HCT116 (cell line): Measurements from ENCODE around the gene RBBP8NL. TPM values are rescaled to one million over a fixed set of nuclear protein-coding genes. Genes with fewer than 3 reads are reported as not detected.

ENCODE experiments used
- ATAC-seq: fragments of 200-7000 bp; cut with Tn5 transposase; 2 replicates; pipeline ENCODE4 v1.9.1; 2020; ENCODE audit warnings: mild to moderate bottlenecking, moderate library complexity
- BruUV-seq: library from RNA; stranded (reverse); fragments of 400-500 nt; replicated peaks from 2 replicates; lab custom pipeline; 2021; lab: Mats Ljungman, UMichigan
- CTCF ChIA-PET: fragments of 300-600 bp; sonication (Branson Sonifier 250); formaldehyde crosslinking; loops from one replicate; lab custom pipeline; 2021; ENCODE audit warnings: antibody characterized with exemption; lab: Charles Lee
- POLR2A ChIA-PET: fragments of 300-600, 350-600 bp; sonication (Branson Sonifier 250); formaldehyde crosslinking; loops from one replicate; lab custom pipeline; 2021; ENCODE audit warnings: antibody characterized with exemption; lab: Charles Lee
- RAD21 ChIA-PET, 2 experiments: fragments of 300-600 bp; sonication (Branson Sonifier 250); formaldehyde crosslinking; loops; one replicate each; lab custom pipeline; 2023; ENCODE audit warnings: low total read pairs in 2 of 2; ENCODE audit not compliant: uncharacterized antibody in 2 of 2, unreplicated experiment in 2 of 2, low non-redundant PET in 1 of 2; lab: Charles Lee
- DNase-seq: peaks from one replicate; pipeline ENCODE4 v3.0.0-alpha.2; 2010; ENCODE audit warnings: low read depth, low spot score
- H2AFZ ChIP-seq: fragments of 200-600 bp; shearing (Covaris generic), sonication (generic); 2 replicates; pipeline ENCODE4 v1.6.1; 2017; ENCODE audit warnings: low read depth, mixed run types, mixed read lengths, antibody characterized with exemption, low read length; ENCODE audit not compliant: poor library complexity, severe bottlenecking
- H3K27ac ChIP-seq: 2 replicates; pipeline ENCODE4 v1.5.1; 2012; ENCODE audit warnings: low read depth, low read length
- H3K27me3 ChIP-seq: fragments of 200-600 bp; sonication (generic); 2 replicates; pipeline ENCODE4 v1.6.1; 2016; ENCODE audit warnings: mixed run types, low read length, mixed read lengths; ENCODE audit not compliant: insufficient read depth
- H3K36me3 ChIP-seq, 2 experiments: fragments of 200-500 bp in 1 of 2; fragments of 200-600 bp in 1 of 2; sonication (Bioruptor generic) in 1 of 2; sonication (generic) in 1 of 2; 2 replicates each; pipeline versions ENCODE4 v1.5.1 to v1.6.1; 2014 to 2016; ENCODE audit warnings: low read length in 2 of 2, inconsistent platforms in 1 of 2, mixed read lengths in 1 of 2, mixed run types in 1 of 2; ENCODE audit not compliant: insufficient read depth in 2 of 2, control insufficient read depth in 1 of 2
- H3K4me1 ChIP-seq, 2 experiments: fragments of 200-600 bp in 1 of 2; sonication (generic) in 1 of 2; 2 replicates each; pipeline versions ENCODE4 v1.5.1 to v1.6.1; 2012 to 2017; ENCODE audit warnings: low read length in 2 of 2, inconsistent platforms in 1 of 2, mild to moderate bottlenecking in 1 of 2, mixed read lengths in 1 of 2, mixed run types in 1 of 2, moderate library complexity in 1 of 2; ENCODE audit not compliant: insufficient read depth in 2 of 2, control insufficient read depth in 1 of 2
- H3K4me2 ChIP-seq: fragments of 200-600 bp; sonication (generic); 2 replicates; pipeline ENCODE4 v1.6.1; 2017; ENCODE audit warnings: mixed run types, low read length, mixed read lengths
- H3K4me3 ChIP-seq, 2 experiments: fragments of 200-600 bp in 1 of 2; sonication (generic) in 1 of 2; replicated peaks in 1 of 2; 2 replicates each; pipeline ENCODE4 v1.5.1; 2011 to 2016; ENCODE audit warnings: low read length in 2 of 2, control low read depth in 1 of 2, low read depth in 1 of 2, mild to moderate bottlenecking in 1 of 2, mixed read lengths in 1 of 2, mixed run types in 1 of 2
- H3K79me2 ChIP-seq: fragments of 200-600 bp; sonication (generic); 2 replicates; pipeline ENCODE4 v1.6.1; 2017; ENCODE audit warnings: mild to moderate bottlenecking, mixed run types, low read length, moderate library complexity, mixed read lengths; ENCODE audit not compliant: insufficient read depth
- H3K9ac ChIP-seq: fragments of 200-600 bp; sonication (generic); 2 replicates; pipeline ENCODE4 v1.6.1; 2016; ENCODE audit warnings: low read length, mixed read lengths
- H3K9me2 ChIP-seq: fragments of 200-600 bp; sonication (generic), shearing (Covaris generic); 2 replicates; pipeline ENCODE4 v1.6.1; 2017; ENCODE audit warnings: mixed run types, mild to moderate bottlenecking, moderate library complexity; ENCODE audit not compliant: insufficient read depth
- H3K9me3 ChIP-seq, 2 experiments: fragments of 200-500 bp in 1 of 2; fragments of 200-600 bp in 1 of 2; sonication (Bioruptor generic) in 1 of 2; sonication (generic) in 1 of 2; 2 replicates each; pipeline ENCODE4 v1.6.1; 2014 to 2017; ENCODE audit warnings: low read length in 2 of 2, mixed read lengths in 2 of 2, inconsistent platforms in 1 of 2, low read depth in 1 of 2, mild to moderate bottlenecking in 1 of 2, mixed run types in 1 of 2, moderate library complexity in 1 of 2; ENCODE audit not compliant: control insufficient read depth in 1 of 2, insufficient read depth in 1 of 2
- H4K20me1 ChIP-seq: fragments of 200-600 bp; sonication (generic), shearing (Covaris generic); 2 replicates; pipeline ENCODE4 v1.6.1; 2017; ENCODE audit warnings: mixed run types, mild to moderate bottlenecking, moderate library complexity; ENCODE audit not compliant: insufficient read depth
- ATF3 ChIP-seq: IDR thresholded peaks from 2 replicates; pipeline ENCODE4 v1.6.1; 2012
- CEBPB ChIP-seq: IDR thresholded peaks from 2 replicates; pipeline ENCODE4 v1.6.1; 2012; ENCODE audit warnings: low read depth
- CTCF ChIP-seq, 3 experiments: fragments of 200-600 bp in 1 of 3; sonication (generic) in 1 of 3; IDR thresholded peaks in 2 of 3; conservative IDR thresholded peaks in 1 of 3; 2 replicates each; pipeline ENCODE4 v1.5.1; 2012 to 2017; ENCODE audit warnings: low read depth in 2 of 3, low read length in 2 of 3, antibody characterized with exemption in 1 of 3, borderline replicate concordance in 1 of 3, control low read depth in 1 of 3, mild to moderate bottlenecking in 1 of 3, mixed read lengths in 1 of 3, mixed run types in 1 of 3, moderate library complexity in 1 of 3; ENCODE audit not compliant: insufficient read depth in 1 of 3
- EGR1 ChIP-seq: IDR thresholded peaks from 2 replicates; pipeline ENCODE4 v1.6.1; 2012; ENCODE audit warnings: low read depth
- ELF1 ChIP-seq: IDR thresholded peaks from 2 replicates; pipeline ENCODE4 v1.6.1; 2012; ENCODE audit warnings: low read depth, borderline replicate concordance
- EZH2 ChIP-seq: fragments of 200-600 bp; sonication (generic); IDR thresholded peaks from 2 replicates; pipeline ENCODE4 v1.6.1; 2017; ENCODE audit warnings: antibody characterized with exemption, mixed run types
- EZH2phosphoT487 ChIP-seq: fragments of 200-600 bp; IDR thresholded peaks from 2 replicates; pipeline ENCODE4 v1.6.1; 2018; ENCODE audit warnings: antibody characterized with exemption, borderline replicate concordance
- FOSL1 ChIP-seq: IDR thresholded peaks from 2 replicates; pipeline ENCODE4 v1.6.1; 2012; ENCODE audit warnings: low read depth
- JUND ChIP-seq: IDR thresholded peaks from 2 replicates; pipeline ENCODE4 v1.6.1; 2012
- POLR2A ChIP-seq: IDR thresholded peaks from 2 replicates; pipeline ENCODE4 v1.7.0; 2011; ENCODE audit warnings: borderline replicate concordance; ENCODE audit not compliant: insufficient read depth, insufficient read length; ENCODE audit errors: extremely low read depth
- POLR2AphosphoS5 ChIP-seq: IDR thresholded peaks from 2 replicates; pipeline ENCODE4 v1.6.1; 2011; ENCODE audit warnings: mild to moderate bottlenecking, low read depth, low read length, moderate library complexity
- RAD21 ChIP-seq: IDR thresholded peaks from 2 replicates; pipeline ENCODE4 v1.6.1; 2012; ENCODE audit warnings: low read depth, mild to moderate bottlenecking
- SIN3A ChIP-seq: IDR thresholded peaks from 2 replicates; pipeline ENCODE4 v1.6.1; 2012; ENCODE audit warnings: low read depth
- SP1 ChIP-seq: IDR thresholded peaks from 2 replicates; pipeline ENCODE4 v1.6.1; 2012; ENCODE audit warnings: low read depth
- SRF ChIP-seq: IDR thresholded peaks from 2 replicates; pipeline ENCODE4 v1.6.1; 2012; ENCODE audit warnings: low read depth
- YY1 ChIP-seq: IDR thresholded peaks from 2 replicates; pipeline ENCODE4 v1.6.1; 2011; ENCODE audit warnings: low read length, low read depth, moderate library complexity, mild to moderate bottlenecking; ENCODE audit not compliant: insufficient replicate concordance; ENCODE audit errors: extremely low read depth
- ZFX ChIP-seq: fragments of 450-650 bp; IDR thresholded peaks from 2 replicates; pipeline ENCODE4 v1.6.1; 2017
- ZNF274 ChIP-seq: fragments of 200-500 bp; sonication (Bioruptor generic); IDR thresholded peaks from 2 replicates; pipeline ENCODE4 v1.6.1; 2014; ENCODE audit warnings: mild to moderate bottlenecking, low read depth, low read length, inconsistent platforms
- intact Hi-C: fragments of 100-400 bp; cut with micrococcal nuclease; formaldehyde crosslinking; loops from 2 replicates; pipeline ENCODE4 v1.10.0; 2022
- total RNA-seq: library from RNA; stranded (reverse); gene quantifications from one replicate; pipeline ENCODE4 v1.2.1, GENCODE V29; 2021; ENCODE audit not compliant: unreplicated experiment
- TF ChIP-seq, protein P1 (sequence below): IDR thresholded peaks from 2 replicates; pipeline ENCODE4 v1.6.1; 2012; ENCODE audit warnings: low read depth
- TF ChIP-seq, protein P2 (sequence below): IDR thresholded peaks from 2 replicates; pipeline ENCODE4 v1.6.1; 2011; ENCODE audit warnings: mild to moderate bottlenecking, low read length, moderate library complexity; ENCODE audit not compliant: insufficient replicate concordance; ENCODE audit errors: extremely low read depth

Gene RBBP8NL
- total RNA-seq, 1 experiment from 2014 or later = 0.59 TPM

DNA sequence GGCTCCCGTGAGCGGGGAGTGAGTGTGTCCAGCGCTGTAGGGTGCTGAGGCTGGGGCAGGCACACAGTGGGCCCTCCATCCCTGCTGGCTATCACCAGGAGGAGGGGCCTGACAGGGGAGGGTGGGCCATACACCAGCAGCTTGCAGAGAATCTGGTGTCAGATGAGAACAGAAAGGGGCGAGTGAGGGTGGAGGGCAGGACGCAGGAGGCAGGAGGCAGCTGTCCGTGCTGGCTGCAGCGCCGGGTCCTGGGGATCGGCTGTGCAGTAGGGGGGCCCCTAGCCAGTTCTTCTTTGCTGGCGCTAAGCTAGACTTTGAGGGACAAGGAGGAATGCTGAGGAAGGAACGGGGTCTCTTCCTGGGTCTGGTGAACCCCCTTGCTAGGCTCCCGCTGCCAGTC, 18.7 kb downstream of the RBBP8NL start:
- Histone ChIP-seq H3K9ac (no peak overlapping the region), H3K4me1 (peaks cover 29 to 40% of the 10 kb centered on the region in 2 experiments), H4K20me1 (no peaks in the 10 kb centered on the region), H3K9me3 (no peaks in the 10 kb centered on the region), H3K27ac (no peak overlapping the region; the same call in 1 of the 2 replicates), H3K4me2 (no peak overlapping the region), H3K36me3 (no peaks in the 10 kb centered on the region), H3K27me3 (no peaks in the 10 kb centered on the region), H3K79me2 (peaks cover 16% of the 10 kb centered on the region), H2AFZ (no peak overlapping the region), H3K9me2 (no peaks in the 10 kb centered on the region), H3K4me3 (no peak overlapping the region)
- POLR2A ChIA-PET = no interaction called here
- BruUV-seq = no TSS peak
- RAD21 ChIA-PET = no interaction called here
- DNase-seq = no peak
- ATAC-seq = no peak
- intact Hi-C loops = no loop called here
- CTCF ChIA-PET = interaction anchor here (2.0 to 2.7 kb wide), 2 partner anchors 26 to 208 kb away, joined by 9 to 20 read pairs; no protein-coding TSS in a partner anchor
- no peak for TF ChIP-seq EGR1
- TF ChIP-seq POLR2AphosphoS5 = no peak
- TF ChIP-seq ELF1 = no peak
- TF ChIP-seq RAD21 = no peak
- TF ChIP-seq EZH2 = no peak
- TF ChIP-seq, protein P1, sequence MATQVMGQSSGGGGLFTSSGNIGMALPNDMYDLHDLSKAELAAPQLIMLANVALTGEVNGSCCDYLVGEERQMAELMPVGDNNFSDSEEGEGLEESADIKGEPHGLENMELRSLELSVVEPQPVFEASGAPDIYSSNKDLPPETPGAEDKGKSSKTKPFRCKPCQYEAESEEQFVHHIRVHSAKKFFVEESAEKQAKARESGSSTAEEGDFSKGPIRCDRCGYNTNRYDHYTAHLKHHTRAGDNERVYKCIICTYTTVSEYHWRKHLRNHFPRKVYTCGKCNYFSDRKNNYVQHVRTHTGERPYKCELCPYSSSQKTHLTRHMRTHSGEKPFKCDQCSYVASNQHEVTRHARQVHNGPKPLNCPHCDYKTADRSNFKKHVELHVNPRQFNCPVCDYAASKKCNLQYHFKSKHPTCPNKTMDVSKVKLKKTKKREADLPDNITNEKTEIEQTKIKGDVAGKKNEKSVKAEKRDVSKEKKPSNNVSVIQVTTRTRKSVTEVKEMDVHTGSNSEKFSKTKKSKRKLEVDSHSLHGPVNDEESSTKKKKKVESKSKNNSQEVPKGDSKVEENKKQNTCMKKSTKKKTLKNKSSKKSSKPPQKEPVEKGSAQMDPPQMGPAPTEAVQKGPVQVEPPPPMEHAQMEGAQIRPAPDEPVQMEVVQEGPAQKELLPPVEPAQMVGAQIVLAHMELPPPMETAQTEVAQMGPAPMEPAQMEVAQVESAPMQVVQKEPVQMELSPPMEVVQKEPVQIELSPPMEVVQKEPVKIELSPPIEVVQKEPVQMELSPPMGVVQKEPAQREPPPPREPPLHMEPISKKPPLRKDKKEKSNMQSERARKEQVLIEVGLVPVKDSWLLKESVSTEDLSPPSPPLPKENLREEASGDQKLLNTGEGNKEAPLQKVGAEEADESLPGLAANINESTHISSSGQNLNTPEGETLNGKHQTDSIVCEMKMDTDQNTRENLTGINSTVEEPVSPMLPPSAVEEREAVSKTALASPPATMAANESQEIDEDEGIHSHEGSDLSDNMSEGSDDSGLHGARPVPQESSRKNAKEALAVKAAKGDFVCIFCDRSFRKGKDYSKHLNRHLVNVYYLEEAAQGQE = no peak
- TF ChIP-seq YY1 = no peak
- TF ChIP-seq POLR2A = no peak
- no peak for TF ChIP-seq JUND
- no peak for TF ChIP-seq SRF
- no peak for TF ChIP-seq FOSL1
- TF ChIP-seq CTCF (IDR thresholded peaks at IDR 0.05 in 2 of 3, conservative IDR thresholded peaks at IDR 0.05 in 1 of 3; ENCODE audit: borderline replicate concordance in 1 of 3, insufficient read depth in 1 of 3, low read depth in 2 of 3, low read length in 2 of 3) = no peak
- no peak for TF ChIP-seq SIN3A
- no peak for TF ChIP-seq ATF3
- no peak for TF ChIP-seq EZH2phosphoT487
- no peak for TF ChIP-seq CEBPB
- TF ChIP-seq, protein P2, sequence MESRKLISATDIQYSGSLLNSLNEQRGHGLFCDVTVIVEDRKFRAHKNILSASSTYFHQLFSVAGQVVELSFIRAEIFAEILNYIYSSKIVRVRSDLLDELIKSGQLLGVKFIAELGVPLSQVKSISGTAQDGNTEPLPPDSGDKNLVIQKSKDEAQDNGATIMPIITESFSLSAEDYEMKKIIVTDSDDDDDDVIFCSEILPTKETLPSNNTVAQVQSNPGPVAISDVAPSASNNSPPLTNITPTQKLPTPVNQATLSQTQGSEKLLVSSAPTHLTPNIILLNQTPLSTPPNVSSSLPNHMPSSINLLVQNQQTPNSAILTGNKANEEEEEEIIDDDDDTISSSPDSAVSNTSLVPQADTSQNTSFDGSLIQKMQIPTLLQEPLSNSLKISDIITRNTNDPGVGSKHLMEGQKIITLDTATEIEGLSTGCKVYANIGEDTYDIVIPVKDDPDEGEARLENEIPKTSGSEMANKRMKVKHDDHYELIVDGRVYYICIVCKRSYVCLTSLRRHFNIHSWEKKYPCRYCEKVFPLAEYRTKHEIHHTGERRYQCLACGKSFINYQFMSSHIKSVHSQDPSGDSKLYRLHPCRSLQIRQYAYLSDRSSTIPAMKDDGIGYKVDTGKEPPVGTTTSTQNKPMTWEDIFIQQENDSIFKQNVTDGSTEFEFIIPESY = no peak
- TF ChIP-seq ZFX = no peak
- no peak for TF ChIP-seq ZNF274
- no peak for TF ChIP-seq SP1
